Stimulated activated CD8-positive, alpha-beta memory T cell treated with anti-CD3 and anti-CD28 coated beads, Interleukin-7, amount 100 ng/mL, for 1 hour (primary cell): ENCODE results near the gene NOC4L.

Source experiments
- DNase-seq, 2 donors: peaks; one replicate each; pipeline ENCODE4 v3.0.0-alpha.2; 2020; ENCODE audit warnings: low read depth in 2 of 2

NOC4L gene

DNA sequence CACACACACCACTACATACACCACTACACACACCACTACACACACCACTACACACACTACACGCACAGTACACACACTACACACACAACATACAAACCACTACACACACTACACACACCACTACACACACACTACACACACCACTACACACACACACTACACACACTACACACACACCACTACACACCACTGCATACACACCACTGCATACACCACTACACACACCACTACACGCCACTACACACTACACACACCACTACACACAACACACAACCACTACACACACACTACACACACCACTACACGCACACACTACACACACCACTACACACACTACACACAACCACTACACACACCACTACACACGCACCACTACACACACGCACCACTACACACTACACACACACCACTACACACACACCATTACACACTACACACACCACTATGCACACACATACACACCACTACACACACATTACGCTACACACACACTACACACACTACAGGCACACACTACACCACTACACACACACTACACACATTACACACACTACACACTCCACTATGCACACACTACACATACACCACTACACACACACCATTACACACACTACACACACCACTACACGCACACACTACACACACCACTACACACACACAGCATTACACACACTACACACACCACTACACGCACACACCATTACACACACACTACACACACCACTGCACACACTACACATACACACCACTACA lies 12.5 kb downstream of the NOC4L start:
- no peak for DNase-seq

DNA sequence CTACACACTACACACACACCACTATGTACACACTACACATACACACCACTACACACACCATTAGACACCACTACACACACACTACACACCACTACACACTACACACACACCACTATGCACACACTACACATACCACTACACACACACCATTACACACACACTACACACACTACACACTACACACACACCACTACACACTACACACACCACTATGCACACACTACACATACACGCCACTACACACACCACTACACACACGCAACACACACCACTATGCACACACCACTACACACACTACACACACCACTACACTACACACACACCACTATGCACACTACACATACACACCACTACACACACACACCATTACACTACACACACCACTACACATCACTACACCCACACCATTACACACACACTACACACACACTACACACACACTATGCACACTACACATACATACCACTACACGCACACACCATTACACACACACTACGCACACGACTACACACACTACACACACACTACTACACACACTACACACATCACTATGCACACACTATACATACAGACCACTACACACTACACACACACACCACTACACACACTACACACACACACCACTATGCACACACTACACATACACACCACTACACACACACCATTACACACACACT lies 13.6 kb downstream of the NOC4L start:
- no peak for DNase-seq

DNA sequence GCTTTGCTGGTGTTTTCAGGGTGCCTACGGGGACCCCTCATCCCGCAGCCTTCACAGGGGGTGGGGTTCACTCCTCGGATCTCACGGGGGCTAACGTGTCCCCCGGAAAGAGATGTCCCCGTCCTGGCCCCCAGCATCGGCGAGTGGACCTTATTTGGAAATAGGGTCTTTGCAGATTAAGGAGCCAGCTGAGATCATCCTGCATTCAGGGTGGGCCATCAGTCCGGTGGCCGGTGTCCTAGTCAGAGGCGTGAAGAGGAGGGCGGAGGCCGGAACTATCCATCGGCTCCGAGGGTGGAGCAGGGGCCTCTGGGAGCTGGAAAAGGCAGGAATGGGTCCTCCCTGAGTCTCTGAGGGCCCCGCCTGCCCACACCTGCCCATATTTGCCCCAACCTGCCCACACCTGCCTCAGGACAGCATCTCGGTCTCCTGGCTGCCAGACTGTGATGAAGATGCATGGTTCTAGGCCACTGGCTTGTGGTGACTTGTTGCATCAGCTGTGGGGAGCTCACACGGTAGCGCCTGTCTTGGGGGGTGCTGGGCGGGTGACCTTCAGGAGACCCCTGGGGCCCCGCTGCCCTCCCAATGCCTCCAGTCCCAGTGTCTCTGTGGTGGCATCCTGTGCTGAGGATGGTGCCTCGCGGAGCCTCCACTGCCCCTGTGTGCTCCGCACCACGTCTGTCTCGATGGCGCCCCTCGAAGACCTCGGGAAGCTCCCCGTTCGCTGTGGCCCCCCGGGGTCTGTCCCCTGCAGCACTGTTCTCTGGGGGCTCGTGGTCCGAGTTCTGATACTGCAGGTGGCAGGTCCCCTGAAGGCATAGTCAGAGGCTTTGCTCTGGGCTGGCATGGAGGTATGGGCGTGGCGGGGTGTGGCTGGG lies 14.7 kb downstream of the NOC4L start:
- DNase-seq: no peak

DNA sequence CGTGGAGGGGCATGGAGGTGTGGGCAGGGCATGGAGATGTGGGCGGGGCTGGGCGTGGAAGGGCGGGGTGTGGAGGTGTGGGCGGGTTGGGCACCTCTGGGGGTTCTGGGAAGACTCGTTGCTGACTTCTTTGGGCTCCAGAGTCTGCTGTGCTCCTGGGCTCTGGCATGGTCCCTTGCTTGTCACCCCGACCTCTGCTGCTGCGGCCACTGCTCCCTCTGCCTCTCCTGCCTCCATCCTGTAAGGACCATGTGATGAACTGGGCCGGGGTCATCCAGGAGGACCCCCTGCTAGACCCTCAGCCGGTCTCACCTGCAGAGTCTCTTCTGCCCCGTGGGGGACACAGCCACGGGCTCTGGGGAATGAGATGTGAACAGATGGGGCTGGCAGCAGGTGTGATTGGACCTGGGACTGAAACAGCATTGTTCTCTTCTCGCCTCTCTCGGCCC lies 15.3 kb downstream of the NOC4L start:
- DNase-seq: no peak

DNA sequence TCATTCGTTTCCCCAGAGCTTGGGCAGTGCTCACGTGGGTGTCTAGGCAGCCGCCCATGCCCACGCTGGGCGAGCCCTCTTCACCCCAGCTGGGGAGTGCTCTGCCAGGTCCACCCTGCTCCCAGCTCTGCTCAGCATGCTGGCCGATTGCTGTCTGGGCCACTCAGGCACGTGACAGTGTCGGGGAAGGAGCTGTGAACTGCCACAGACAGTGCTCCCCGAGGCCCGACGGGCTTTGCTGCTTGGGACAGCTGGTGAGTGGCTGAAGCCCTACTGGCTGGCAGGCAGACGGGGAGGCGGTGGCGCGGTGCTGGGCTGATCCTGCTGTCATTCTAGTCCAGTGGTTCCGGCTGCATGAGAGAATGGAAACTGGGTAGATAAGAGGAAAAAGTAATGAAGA lies 15.8 kb downstream of the NOC4L start:
- no peak for DNase-seq

DNA sequence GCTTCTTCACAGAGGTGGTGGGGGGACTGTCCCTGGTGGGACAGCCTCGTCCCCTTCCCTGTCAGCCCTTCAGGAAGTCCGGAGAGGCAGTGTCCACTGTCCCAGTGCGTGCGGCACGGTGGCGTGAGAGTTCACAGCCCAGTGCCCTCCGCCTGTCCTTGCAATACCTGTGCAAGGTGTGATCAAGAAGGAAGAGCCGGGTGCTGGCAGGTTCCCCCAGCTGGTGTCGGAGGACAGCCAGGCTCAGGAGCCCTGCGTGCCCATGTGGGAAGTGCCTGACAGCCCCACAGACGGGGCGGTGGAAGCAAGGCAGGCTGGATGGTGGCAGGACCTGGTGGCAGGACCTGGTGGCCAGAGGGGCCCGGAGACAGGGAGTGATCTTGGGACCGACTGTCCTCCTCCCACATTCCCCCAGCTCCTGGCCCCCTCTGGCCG lies 16.4 kb downstream of the NOC4L start:
- DNase-seq: no peak

DNA sequence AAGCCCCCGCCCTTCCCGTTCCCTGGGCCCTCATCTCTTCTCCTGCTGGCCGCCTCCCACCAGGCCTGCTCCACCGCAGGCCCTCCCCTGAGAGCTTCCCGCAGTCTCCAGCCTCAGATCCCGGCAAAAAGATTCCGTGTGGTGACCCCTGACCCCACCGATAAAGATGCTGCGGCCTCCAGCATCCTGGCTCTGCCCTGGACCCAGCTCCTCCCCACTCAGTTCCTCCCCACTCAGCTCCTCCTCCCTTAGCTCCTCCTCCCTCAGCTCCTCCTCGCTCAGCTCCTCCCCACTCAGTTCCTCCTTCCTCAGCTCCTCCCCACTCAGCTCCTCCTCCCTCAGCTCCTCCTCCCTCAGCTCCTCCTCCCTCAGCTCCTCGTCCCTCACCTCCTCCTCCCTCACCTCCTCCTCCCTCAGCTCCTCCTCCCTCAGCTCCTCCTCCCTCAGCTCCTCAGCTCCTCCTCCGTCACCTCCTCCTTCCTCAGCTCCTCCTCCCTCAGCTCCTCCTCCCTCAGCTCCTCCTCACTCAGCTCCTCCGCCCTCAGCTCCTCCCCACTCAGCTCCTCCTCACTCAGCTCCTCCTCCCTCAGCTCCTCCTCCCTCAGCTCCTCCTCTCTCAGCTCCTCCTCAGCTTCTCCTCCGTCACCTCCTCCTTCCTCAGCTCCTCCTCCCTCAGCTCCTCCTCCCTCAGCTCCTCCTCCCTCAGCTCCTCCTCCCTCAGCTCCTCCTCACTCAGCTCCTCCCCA lies 17.0 kb downstream of the NOC4L start:
- no peak for DNase-seq

DNA sequence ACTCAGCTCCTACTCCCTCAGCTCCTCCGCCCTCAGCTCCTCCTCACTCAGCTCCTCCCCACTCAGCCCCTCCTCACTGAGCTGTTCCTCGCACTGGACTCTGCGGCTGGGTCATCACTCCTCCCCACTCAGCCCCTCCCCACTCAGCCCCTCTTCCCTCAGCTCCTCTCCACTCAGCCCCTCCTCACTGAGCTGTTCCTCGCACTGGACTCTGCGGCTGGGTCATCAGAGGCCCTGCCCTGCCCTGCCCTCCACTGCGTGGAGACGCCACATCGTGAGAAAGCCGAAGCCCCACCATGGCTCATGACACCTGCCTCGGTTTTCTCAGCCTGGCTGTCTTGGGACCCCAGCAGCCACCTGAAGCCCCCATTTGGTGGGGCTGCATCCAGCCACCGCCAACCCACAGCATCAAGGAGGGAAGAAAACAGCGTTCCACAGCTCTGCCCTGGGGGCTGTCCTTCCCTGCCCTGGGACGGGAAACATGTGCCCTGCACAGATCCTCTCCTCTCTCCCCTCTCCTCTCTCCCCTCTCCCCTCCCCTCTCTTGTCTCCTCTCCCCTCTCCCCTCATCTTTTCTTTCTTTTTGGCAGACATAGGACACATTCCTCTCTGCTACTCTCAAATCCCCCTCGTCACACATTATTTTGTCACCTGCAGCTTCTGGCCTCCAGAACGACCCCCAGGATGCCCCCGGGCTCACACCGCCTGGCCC lies 17.7 kb downstream of the NOC4L start:
- no peak for DNase-seq

DNA sequence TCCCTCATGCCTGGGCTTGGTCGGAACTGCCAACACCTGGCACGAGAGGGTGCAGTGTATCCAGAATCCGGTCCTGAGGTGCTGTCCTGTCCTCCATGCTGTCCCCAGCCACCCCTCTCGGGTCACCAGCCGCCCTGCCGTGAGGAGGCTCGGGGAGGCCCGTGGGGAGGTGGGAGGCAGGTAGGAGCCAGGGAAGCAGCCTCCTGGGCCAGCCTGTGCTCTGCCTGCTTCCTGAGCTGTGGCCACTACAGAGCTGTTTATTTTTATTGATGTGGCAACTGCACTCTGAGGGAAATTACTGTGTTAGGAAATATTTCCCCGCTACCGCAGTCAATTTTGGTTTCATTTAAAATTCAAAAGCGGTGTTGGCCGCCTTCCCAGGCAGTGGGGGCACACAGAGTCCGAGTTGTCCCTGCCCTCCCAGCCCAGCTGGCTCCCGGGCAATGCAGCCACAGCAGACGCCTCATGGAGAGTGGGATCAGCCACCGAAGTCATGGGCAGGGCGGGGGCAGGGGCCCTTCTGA lies 18.3 kb downstream of the NOC4L start:
- DNase-seq: no peak

DNA sequence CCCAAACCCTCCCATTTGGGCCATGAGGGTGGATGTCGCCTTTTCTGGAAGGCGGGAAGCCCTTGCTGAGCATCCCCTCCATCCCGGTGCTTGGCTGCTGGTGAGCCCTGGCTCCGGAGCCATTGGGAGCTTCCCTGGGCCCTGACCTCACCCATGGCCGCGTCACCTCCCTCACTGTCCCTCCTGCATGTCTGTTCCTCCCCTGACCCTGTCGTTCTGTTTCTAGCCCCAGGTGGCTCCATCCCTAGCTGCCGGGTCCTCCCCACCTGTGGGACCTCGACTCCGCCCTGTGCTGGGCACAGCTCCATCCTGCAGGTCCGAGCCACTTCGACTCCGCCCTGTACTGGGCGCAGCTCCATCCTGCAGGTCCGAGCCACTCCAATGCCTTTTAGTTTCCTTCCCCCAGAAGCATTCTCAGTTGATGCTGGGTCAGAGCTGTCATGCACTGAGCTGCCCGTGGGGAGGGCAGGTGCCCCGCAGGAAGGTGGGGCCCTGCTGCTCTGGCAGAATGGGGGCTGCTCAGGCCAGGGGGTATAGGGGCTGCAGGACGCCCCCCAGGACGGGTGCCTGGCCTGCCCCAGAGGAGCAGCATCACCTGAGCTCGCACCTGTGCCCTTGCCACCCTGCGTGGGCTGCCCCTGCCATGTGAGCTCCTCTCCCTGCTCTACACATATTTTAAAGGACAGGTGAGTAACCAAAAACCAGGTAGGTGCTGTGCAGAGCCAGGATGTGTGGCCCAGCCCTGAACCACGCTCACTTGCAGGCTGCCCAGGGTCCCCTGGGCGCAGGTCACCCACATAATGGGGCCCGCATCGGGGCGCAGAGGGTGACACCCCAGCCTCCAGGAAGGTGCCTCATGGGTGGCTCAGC lies 19.0 kb downstream of the NOC4L start:
- no peak for DNase-seq

DNA sequence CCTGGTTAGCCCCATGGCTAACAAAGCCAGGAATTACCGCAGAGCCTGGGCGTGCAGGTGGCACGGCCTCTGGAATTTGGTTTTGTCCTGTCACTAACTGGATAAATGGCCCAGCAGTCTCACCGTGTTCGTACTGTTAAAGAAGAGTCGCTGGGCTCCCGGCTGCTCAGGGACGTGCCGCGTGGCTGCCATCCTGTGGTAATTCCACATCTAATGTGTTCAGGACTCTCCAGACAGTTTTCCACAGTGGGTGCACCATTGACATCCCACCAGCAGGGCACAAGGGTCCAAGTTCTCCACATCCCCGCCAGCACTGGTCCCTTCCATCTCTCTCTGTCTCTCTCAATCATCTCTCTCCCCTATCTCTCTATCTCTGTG lies 19.6 kb downstream of the NOC4L start:
- DNase-seq: no peak

DNA sequence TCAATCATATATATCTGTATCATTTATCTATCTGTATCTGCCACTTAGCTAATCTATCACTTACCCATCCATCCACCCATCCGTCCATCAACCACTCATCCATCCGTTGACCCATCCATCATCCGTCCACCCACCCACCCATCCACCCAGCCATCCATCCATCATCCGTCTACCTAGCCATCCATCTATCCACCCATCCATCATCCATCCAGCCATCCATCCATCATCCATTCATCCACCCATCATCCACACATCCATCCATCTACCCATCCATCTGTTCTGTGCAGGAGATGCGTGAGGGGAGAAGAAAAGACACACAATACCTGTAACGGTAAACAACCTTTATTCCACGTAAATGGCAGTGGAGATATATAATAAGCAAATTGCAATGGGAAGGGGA lies 20.2 kb downstream of the NOC4L start:
- no peak for DNase-seq

DNA sequence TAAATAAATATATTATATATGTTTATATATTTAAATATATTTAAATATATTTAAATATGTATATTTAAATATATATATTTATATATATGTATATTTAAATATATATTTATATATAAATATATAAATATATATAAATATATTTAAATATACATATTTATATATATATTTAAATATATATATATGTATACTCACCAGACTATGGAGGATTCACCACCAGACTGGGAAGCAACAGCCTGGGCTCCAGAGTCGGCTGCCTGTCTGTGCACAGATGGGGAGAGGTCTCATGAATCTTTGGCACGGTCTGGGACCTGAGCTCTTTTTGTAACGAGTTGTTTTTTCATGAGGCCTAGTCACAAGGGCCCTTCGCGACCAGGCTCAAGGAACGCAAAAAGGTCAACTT lies 21.3 kb downstream of the NOC4L start:
- DNase-seq: no peak

DNA sequence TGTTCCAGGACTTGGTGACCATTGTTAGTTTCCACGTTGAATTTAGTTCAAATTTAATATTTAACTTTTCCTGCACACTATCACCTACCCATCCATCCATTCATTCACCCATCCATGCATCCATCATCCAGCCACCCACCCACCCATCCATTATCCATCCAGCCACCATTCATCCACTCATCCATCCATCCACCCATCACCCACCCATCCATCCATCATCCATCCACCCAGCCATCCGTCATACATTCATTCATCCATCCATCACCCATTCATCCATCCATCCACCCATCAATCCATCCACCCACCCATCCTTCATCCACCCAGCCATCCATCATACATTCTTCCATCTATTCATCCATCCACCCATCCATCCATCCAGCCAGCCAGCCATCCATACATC lies 21.8 kb downstream of the NOC4L start:
- no peak for DNase-seq

DNA sequence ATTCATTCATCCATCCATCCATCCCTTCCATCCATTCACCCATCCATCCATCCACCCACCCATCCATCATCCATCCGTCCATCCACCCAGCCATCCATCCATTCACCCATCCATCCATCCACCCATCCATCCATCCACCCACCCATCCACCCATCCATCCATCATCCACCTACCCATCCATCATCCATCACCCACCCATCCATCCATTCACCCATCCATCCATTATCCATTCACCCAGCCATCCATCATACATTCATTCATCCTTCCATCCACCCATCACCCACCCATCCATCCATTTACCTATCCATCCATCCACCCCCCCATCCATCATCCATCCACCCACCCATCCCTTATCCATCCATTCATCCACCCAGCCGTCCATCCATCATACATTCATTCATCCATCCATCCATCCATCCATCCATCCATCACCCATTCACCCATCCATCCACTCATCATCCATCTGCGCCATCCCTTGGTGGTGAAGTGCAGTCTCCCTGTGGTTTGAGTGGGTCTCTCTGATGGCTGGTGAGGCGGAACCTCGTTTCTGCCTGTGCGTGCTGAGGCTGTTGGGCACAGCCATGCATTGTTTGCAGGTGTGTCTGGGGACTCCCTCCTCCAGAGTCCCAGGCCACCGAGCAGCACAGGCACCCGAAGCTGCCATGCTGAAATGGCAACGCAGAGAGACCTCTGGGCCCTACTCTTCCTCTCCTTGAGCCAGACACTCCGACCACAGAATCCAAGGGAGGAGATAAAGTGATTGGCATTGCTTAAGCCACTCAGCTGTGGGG lies 22.7 kb downstream of the NOC4L start:
- DNase-seq: no peak

DNA sequence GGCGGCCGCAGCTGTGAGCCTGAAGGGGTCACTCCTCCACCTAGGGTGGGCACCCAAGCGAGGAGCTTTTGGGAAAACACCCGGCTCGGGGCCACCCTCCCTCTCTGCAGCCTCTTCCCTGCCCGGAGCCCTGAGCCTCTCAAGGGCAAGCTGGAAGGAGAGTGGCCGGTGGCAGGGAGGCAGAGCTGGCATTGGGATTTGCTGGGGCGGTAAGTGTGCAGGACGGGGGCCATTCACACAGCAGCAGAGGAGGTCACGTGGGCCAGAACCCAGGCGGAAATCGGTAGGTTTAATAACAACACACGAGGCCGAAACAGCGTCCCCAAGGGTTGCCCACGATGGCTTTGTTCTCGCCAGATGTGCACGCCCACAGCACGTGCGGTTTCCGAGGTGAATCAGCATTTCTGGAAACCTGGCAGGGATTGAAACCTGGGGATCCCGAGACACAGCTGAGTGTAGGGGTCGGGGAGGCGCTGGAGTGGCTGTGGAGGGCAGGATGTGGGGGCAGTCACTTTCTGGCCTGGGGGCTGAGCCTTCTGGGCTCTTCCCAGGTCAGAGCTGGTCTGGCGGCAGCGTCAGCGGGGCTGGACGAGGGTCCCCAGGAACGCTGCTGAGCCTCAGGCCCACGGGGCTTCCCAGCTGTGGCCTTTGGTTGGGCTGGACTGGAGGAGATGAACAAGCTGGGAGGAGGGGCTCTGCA lies 23.5 kb downstream of the NOC4L start:
- DNase-seq: no peak

DNA sequence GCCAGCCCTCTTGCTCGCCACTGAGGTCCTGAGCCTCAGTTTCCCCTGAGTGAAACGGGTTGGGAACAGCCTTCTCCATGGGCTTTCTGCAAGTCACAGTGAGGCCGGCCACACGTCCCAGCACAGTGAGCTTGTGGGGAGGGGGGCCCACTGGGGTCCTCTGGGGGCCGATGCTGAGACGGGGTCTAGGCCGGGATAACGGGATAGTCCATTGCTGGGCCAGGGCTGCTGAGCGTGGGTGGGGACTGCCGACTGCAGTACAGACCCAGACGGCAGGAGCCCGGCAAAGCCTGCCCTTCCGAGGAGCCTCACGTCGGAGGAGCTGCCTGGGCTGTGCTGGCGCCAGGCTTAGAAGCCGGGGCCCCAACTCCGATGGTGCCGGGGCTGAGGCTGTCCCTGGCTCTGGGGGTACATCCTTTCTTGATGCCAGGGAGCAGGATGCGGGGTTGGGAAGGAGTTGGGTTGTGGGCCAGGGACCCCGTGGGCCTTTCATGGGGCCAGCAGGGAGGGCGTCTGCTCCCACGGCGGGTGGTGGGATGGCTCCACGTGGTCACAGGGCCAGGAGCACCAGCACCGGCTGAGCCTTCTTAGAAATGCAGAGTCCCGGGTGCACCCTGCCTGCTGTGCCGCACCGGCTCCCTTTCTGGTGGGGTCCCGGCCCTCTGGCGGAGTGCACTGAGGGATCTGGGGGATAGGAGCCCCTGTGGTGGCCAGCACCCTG lies 24.2 kb downstream of the NOC4L start:
- DNase-seq: no peak

DNA sequence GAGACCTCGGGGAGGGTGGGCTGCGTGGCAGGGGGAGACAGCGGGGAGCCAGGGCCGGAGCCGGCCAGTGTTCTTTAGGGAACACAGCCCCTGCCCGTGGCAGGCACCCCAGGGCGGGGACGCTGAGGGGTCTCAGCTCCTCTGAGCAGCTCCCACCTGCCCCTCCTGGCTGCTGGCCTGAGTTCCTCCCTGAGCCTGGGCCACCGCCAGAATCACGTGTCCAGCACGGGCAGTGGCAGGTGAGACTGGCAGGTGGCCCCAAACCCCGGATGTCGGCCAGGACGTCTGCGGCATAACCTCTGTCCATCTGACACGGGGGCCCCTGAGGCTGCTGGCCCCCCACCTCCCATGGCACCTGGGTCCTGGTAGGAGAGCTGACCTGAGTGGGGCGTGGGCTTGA lies 25.1 kb downstream of the NOC4L start:
- DNase-seq: no peak
